HG03469 (cell line): ENCODE data around the gene KRTAP9-4.
"Not testable (repeated sequence)": the region's sequence is repeated elsewhere in the genome, so short reads cannot be mapped to it uniquely, and the experiment has no call there.

Source experiments
- ATAC-seq: cut with Tn5 transposase; IDR thresholded peaks from one replicate; pipeline ENCODE4 v1.9.1; 2021; ENCODE audit warnings: mild to moderate bottlenecking, moderate library complexity, moderate number of reproducible peaks; ENCODE audit not compliant: unreplicated experiment

Gene KRTAP9-4

GRCh38 chr17:41249637-41250240, at the start of gene KRTAP9-4:
Gene KRTAP9-4, plus strand, starts transcription at chr17:41249687. Its CDS starts 34 bp downstream, at chr17:41249721.
- ATAC-seq = not testable (repeated sequence)

DNA sequence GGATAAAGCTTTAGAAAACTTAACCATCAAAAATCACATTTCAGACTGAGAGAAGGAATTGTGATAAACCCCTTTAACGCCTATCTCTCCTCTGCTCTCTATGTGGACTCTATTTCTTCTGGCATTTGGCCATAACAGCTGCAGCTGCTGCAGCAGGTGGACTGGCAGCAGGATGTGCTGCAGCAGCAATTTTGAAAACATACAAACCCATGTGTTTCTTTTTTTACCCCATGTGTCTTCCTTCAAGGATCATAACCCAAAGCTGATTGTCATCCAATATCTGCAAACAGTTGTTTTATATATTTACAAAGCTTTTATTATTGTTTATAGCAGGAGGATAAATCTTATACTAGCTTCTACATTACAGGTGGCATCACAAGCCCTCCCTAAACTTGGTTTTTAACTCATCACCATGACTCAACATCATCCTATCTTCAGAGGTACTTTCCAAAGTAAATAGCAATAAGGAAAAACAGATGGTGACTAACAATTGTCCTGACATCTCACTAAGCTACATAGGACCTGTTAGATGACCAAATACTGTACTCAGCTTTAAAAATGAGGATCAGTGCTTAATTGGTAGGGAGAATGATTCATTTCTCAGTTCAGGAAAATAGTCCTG, 37.5 kb upstream of the KRTAP9-4 start:
- ATAC-seq = no peak

DNA sequence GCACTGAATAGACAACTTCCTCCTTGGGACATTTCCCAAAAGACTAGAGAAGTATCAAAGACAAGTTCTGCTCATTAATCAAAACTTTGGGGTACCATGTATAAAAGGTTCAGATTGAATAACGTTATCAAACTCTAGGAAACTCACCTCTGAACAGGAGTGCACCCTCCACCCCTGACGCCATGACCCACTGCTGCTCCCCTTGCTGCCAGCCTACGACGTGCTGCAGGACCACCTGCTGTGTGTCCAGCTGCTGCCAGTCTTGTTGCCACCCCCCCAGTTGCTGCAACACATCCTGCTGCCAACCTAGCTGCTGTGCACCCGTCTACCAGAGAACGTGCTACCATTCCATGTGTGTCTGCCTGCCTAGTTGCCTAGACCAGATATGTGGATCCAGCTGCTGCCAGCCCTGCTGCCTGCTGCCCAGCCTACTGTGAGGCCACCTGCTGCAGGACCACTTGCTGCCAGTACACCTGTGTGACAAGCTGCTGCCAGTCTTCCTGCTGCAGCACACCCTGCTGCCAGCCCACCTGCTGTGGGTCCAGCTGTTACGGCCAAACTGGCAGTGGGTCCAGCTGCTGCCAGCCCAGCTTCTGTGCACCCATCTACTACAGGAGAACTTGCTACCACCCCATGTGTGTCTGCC, 36.8 kb upstream of the KRTAP9-4 start:
- ATAC-seq = no peak

GRCh38 chr17:41215681-41216080, 33.8 kb upstream of the KRTAP9-4 start:
- no peak for ATAC-seq

- ATAC-seq = no peak
These were observed 25.7 kb upstream of the KRTAP9-4 start for GRCh38 chr17:41223821-41224220.

DNA sequence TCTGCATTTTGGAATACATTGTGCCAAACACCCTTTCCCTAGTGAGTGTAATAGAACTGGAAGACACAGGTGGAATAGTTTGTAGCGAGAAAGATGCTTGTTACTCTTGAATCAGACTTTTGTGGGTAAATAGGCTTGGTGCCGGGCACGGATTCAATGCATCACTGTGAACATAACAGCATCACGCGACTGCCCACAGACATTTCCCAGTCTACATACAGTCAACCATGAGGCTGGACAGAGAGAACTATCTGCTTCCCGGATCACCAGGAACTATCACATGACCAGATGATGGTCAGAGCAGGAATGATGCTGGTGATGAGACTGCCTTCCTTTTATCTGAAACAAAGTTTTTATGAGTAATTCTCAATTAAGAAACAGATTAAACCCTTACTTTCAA, 23.4 kb upstream of the KRTAP9-4 start:
- no peak for ATAC-seq

- ATAC-seq = not testable (repeated sequence)
These were observed 22.8 kb upstream of the KRTAP9-4 start, which contains the start of gene KRTAP9-2 for GRCh38 chr17:41226598-41227095. Gene KRTAP9-2, plus strand, starts transcription at chr17:41226648. Its CDS starts 7 bp downstream, at chr17:41226655.

DNA sequence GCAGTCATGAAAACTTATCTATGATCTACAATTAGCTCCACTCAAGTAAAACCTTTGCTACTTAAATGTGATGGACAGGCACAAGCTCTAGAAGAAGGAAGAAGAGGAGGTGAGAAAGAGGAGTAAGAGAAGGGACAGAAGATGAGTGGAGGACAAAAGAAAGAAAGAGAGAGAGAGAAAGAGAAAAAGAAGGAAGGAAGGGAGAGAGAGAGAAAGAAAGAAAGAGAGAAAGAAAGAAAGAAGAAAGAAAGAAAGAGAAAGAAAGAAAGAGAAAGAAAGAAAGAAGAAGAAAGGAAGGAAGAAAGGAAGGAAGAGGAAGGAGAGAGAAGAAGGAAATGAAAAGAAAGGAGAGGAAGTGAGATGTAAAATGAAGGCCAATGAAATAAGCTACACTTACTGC, 19.4 kb upstream of the KRTAP9-4 start:
- ATAC-seq = no peak

DNA sequence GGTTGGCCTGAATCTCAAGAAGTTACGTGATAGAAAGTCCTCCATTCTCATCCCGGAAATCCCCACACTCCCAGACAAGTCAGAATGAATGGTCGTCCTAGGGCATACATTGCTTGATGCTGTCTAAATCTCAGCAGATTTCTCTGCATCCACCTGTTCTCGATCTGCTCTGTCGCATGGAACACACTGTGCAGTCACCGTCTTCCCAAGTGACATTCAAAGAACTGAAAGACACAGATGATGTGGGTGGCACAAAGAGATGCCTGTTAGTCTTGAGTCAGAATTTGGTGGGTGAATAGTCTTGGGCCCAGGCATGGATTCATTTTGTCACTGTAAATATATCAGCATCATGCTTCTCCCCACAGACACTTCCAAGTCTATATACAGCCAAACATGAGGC, 17.8 kb upstream of the KRTAP9-4 start:
- no peak for ATAC-seq

GRCh38 chr17:41232399-41233105, 16.9 kb upstream of the KRTAP9-4 start, which contains the start of gene KRTAP9-3:
Gene KRTAP9-3, plus strand, starts transcription at chr17:41232449. Its CDS starts 53 bp downstream, at chr17:41232502.
- ATAC-seq = not testable (repeated sequence)

GRCh38 chr17:41237116-41237515, 12.4 kb upstream of the KRTAP9-4 start:
- not testable (repeated sequence) for ATAC-seq

- not testable (repeated sequence) for ATAC-seq
These were observed 11.5 kb upstream of the KRTAP9-4 start, which contains the start of gene KRTAP9-8 for GRCh38 chr17:41237949-41238437. Gene KRTAP9-8, plus strand, starts transcription at chr17:41237999. Its CDS starts 53 bp downstream, at chr17:41238052.

DNA sequence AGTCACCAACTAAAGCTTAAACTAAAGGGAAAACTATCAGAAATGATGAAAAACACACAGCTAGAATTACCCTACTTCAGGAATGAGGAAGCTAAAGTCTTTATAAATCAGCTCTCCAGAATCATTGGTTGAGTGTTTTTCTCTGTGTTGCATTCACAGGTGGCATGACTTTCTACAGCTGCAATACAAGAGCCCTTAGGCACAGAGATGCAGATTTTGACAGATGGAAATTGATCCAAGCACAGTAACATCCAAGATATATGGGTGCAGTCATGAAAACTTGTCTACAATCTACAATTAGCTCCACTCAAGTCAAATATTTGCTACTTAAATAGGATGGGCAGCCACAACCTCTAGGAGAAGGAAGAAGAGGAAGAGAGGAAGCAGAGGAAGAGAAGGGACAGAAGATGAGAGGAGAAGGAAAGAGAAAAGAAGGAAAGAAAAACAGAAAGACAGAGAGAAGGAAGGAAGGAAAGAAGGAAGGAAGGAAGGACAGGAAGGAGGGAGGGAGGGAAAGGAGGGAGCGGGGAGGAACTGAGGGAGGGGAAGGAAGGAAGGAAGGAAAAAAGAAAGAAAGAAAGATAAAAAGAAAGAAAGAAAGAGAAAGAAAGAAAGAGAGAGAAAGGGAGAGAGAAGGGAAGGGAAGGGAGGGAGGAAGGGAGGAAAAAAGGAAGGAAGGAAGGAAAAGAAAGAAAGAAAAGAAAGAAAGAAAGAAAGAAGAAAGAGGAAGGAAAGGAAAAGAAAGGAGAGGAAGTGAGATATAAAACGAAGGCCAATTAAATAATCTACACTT, 2.3 kb upstream of the KRTAP9-4 start:
- not testable (repeated sequence) for ATAC-seq

- no peak for ATAC-seq
These were observed 1.8 kb downstream of the KRTAP9-4 start for GRCh38 chr17:41251261-41251660.

DNA sequence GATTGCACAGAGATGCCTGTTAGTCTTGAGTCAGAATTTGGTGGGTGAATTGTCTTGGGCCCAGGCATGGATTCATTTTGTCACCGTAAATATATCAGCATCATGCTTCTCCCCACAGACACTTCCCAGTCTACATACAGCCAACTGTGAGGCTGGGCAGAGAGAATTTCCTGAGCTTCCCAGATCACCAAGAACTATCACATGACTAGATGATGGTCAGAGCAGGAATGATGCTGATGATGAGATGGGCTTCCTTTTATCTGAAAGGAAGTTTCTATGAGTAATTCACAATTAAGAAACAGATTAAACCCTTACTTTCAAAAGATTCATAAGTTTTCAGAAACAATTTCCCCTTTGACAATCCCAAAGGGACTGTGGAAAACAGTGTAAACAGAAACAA, 5.4 kb downstream of the KRTAP9-4 start:
- ATAC-seq = no peak

GRCh38 chr17:41255381-41256290, 6.1 kb downstream of the KRTAP9-4 start, which contains the start of gene KRTAP9-9:
Gene KRTAP9-9, plus strand, starts transcription at chr17:41255384.
- ATAC-seq = not testable (repeated sequence)

DNA sequence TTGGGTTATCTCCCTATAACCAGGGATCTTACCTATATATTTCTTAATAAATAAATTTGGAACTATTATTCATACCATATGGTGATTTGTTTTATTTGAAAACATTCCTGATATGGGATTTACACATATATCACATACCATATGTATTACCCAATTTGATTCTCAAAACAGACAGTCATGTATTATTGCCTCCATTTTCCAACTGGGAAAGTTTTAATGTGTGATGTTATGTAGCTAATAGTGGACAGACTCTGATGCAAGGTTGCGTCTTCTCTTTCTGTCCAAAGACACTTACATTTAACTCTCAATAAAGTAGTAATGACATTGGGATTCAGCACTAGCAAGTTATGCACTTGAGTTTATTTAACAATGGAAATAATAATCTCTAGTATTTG, 6.8 kb downstream of the KRTAP9-4 start:
- no peak for ATAC-seq

GRCh38 chr17:41258406-41258805, 8.9 kb downstream of the KRTAP9-4 start:
- ATAC-seq = no peak

DNA sequence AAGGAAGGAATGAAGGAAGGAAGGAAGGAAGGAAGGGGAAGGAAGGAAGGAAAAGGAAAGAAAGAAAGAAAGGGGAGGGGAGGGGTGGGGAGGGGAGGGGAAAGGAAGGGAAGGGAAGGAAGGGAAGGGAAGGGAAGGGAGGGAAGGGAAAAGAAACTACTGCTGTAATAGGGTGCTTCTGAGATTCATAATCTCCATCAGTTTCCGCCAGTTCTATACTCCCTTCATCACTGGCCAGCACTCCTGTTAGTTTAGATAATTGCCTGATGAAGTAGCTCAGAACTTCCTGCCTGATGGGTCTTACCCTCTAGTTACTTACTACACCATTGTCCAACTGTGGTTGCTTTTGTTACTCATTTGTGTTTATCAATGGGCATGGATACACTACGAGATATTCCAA, 13.7 kb downstream of the KRTAP9-4 start:
- no peak for ATAC-seq
